GM21786 (cell line): ENCODE measurements around the gene AGXT2.
"Not testable (repeated sequence)": the region's sequence is repeated elsewhere in the genome, so short reads cannot be mapped to it uniquely, and the experiment has no call there.

Experiments used
- ATAC-seq: cut with Tn5 transposase; IDR thresholded peaks from one replicate; pipeline ENCODE4 v1.9.1; 2021; ENCODE audit not compliant: unreplicated experiment

Gene AGXT2

GRCh38 chr5:35056686-35057085 lies 8.9 kb upstream of the AGXT2 start:
- no peak for ATAC-seq

DNA sequence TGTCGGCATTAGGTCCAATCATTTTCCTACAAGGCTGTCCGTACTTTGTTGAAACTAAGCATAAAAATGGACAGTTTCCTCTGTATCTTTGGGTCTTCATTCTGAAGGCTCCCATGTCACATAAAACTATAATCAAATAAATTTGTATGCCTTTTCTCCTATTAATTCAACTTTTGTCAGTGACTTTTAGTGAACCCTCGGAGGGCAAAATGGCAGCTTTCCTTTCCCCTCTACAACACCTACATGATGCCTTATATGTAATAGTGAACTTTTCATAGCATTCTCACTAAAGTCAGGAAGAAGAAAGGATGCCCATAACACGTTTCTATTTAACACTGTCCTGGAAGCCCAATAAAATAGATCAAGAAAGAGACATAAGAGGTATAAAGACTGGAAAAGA lies 5.1 kb upstream of the AGXT2 start:
- ATAC-seq: no peak

- ATAC-seq: no peak
Observed at GRCh38 chr5:35050541-35051126, 2.9 kb upstream of the AGXT2 start.

- no peak for ATAC-seq
Observed at GRCh38 chr5:35048910-35049309, 1.2 kb upstream of the AGXT2 start.

- ATAC-seq: no peak
Observed at GRCh38 chr5:35046774-35047173, 975 bp downstream of the AGXT2 start.

DNA sequence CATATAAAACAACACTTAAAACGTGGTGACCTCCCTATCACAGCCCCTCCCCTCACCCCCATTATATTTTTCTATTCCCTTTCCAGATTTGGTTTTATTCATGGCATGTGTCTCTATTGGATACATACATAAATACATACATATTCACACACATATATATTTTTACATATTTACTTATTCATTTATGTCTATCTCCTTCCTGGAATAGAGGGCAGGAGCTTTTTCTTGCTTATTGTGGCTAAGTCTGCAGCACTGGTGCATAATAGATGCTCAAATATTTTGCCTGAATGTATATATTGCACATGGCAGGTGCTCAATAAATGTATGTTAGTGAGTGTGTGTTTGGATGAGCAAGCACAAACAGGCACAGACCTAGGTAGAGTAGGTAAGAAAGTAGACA lies 2.5 kb downstream of the AGXT2 start:
- no peak for ATAC-seq

DNA sequence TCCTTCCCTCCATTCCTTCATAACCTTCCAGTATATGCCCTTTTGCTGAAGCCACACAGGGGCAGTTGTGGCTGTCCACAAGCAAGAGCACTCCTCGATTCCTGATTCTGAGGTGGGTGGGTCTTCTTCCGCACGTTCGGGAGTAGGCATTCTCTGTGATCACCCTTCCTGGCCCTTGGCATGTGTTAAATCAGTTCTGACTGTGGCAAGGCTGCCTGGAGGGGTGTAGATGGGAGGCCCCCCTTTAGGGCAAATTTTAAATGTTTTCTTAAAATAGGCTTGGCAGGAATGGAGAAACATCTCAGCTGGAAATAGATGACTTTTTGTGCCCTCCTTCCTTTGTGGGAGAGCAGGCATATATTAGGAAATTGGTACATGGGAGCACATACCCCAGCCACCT lies 3.1 kb downstream of the AGXT2 start:
- no peak for ATAC-seq

DNA sequence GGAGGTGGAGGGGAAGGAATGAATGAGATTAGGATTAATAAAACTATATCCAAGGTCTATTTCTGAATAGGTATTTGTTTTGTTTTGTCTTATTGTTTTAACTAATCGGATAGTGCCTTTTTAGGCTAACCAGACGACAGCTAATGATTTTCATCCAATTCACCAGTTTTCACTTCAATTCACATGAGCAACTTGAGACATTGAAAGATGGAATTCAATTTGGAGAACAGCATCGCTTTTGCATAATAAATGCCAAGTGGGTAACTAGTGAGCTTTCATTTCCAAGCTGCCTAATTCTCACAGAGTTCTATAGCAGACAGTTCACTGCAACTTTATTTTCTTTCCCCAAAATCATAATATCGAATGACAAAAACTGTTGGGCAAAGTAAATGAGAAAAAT lies 5.0 kb downstream of the AGXT2 start:
- no peak for ATAC-seq

DNA sequence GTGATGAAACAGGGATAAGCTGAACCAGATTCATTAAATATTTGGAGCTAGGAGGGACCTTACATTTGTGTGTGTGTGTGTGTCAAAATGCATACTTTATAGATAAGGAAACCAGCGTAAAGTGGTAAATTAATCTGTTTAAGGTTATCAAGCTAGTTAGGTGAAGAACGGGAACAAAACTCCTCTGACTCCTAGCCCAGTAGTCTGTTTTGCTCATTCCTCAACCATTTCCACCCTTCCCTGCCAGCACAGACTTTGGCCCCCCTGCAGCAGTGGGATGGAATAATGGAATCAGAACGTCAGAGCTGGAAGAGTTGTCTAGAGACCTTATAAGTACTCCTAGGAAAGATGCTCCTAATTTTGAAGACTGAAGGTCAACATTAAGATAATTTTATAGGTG lies 6.5 kb downstream of the AGXT2 start:
- no peak for ATAC-seq

DNA sequence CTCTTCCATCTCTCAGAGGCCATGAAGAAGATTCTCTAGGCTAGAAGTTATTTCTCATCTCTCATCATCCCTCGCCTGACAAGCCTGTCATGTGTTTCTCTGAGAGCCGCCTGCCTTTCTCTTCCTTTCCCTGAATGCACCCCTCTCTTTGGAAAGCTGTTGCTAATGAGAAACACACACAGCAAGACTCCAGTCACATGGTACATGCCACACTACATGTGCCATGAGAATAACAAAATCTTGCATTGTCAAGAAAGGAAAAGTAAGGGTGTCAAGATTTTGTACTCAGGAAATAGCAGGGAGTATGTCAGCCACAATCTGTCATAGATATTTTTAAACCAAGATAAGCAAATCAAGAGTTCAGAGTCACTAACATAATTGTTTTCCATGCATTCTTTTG lies 8.9 kb downstream of the AGXT2 start:
- ATAC-seq: no peak

DNA sequence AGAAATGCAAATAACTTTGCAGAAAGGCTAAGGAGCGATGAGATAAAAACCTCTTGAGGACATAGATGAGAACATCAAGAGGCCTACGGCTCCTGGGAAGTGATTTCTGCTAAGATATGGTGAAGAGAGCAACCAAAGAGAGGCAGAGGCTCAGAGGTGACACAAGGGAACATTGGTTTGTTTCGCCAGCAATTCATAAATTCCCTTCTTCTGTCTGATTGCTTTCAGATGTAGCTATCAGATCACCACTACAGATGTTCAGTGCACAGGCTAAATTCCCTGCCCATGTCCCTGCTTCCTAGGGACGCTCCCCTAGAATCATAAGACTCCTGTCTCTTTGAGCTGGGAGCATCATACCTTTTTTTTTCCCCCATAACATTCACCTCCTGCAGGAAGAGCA lies 11.2 kb downstream of the AGXT2 start:
- ATAC-seq: no peak

- not testable (repeated sequence) for ATAC-seq
Observed at GRCh38 chr5:35035929-35036328, 11.8 kb downstream of the AGXT2 start.

- ATAC-seq: no peak
Observed at GRCh38 chr5:35035271-35035670, 12.5 kb downstream of the AGXT2 start.

DNA sequence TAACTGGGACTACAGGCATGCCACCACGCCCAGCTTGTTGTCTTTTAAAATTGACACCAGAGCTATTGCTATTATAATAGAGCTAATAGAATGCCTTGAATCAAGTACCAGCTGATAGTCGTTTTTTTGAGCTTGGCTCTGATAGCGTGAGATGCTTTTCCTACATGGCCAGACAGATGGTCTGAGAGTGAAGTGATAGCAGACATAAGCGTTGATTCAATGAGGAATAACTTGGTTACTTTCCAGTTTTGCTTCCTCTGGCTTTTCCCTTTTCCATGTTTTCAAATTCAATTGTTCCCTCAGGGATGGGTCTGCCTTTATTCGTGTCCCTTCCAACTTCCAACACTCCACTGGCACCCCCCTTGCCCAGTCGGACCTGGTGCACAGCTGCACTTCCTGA lies 15.4 kb downstream of the AGXT2 start:
- no peak for ATAC-seq

GRCh38 chr5:35031276-35031675 lies 16.5 kb downstream of the AGXT2 start:
- ATAC-seq: no peak

DNA sequence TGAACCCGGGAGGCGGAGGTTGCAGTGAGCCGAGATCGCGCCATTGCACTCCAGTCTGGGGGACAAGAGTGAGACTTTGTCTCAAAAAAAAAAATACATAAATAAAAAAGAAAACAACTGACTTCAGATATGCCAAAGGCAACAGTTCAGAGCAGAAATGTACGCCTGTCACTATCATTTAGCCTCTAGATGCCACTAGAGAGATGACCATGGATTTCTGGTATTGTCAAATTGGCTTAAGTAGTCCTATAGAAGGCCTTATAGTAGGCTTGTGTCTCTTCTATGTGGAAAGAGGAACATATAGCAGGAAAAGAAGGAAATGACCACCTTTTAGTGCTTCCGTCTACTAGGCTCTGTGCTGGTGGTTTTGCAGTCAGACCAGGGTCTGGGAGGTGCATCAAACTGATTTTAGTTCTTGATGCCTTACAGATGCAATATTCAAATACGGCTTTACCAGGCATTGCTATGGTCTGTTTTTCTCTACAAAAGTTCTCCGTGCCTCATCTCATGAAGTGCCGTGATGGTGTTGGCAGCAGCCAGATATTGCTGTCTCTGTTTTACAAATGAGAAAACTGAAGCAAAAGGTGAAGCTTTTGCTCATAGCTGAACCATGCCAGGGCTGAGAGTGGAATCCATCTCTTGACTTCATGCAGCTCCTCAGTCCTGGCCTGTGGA lies 17.2 kb downstream of the AGXT2 start:
- ATAC-seq: no peak

DNA sequence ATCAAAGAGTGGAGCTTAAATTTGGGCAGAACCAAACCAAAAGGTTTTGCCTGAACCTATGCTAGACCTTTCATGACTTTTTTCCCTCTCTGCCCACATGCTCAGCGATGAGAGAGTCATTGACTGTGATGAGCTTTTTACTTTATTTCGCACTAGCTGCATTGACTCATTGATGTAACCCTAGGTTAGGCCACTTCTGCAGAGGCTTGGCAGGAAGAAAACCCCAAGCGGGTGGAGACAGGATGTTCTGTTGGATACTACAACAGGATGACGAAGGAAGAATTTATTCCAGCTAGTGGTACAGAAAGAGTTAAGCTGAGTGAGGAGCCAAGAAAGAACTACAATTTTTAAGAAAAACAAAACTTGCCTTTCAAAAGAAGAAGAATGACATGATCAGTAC lies 18.4 kb downstream of the AGXT2 start:
- ATAC-seq: no peak

- ATAC-seq: no peak
Observed at GRCh38 chr5:35026941-35027340, 20.8 kb downstream of the AGXT2 start.

GRCh38 chr5:35026280-35026840 lies 21.4 kb downstream of the AGXT2 start:
- ATAC-seq: no peak

DNA sequence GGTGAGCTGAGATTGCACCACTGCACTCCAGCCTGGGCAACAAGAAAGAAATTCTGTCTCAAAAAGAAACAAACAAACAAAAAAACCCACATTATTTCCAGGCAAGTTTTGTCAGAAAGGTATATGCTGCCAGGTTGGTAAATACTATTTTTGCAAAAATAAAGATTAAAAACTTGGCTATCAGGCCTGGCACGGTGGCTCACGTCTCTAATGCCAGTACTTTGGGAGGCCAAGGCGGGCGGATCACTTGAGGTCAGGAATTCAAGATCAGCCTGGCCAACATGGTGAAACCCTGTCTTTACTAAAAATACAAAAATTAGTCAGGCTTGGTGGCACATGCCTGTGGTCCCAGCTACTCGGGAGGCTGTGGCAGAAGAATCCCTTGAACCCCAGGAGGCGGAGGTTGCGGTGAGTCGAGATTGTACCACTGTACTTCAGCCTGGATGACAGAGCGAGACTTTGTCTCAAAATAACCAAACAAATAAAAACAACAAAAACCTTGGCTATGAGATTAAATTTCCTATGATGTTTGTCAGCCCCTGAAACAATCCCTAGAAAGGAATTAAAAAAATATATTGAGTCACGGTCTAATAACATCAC lies 22.7 kb downstream of the AGXT2 start:
- no peak for ATAC-seq

DNA sequence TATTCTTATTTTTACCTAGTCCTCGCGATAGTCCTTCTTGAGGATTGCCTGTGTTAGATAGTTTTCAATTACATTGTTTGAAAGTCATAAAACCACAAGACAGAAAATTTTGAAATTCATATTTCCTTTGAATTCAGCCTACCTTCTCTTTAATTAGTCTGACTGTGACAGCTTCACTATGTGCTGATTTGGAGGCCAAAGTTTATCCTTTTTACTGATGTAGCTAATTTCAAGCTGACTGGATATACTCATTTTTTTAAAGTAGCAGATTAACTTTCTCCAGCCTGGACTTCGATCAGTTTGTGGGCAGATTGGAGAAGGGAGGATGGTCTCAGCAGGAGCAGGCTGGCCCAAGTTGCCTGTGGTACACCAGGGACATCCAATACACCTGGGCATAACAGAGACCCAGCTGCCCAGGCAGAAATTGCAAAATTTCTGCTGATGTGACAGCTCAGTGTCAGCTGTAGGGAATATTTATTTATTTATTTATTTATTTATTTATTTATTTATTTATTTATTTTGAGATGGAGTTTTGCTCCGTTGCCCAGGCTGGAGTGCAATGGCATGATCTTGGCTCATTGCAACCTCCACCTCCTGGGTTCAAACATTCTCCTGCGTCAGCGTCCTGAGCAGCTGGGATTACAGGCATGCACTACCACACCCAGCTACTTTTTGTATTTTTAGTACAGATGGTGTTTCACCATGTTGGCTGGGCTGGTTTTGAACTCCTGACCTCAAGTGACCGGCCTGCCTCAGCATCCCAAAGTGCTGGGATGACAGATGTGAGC lies 24.2 kb downstream of the AGXT2 start:
- ATAC-seq: no peak
